ENCODE data around the gene BTF3. TPM values are rescaled to one million over a fixed set of nuclear protein-coding genes. Genes with fewer than 3 reads are reported as not detected.
"Not testable (repeated sequence)": the region's sequence is repeated elsewhere in the genome, so short reads cannot be mapped to it uniquely, and the experiment has no call there.

The BTF3 gene
- total and polyA plus RNA-seq, 8 donors = 353 to 1,033 (median 938) TPM

GRCh38 chr5:73459366-73459765, 38.9 kb upstream of the BTF3 start:
- peaks cover 22 to 67% of the 10 kb centered on the region in 2 donors for H3K27me3 ChIP-seq
- intact Hi-C loops (cut with DNase I) = no loop called here
- no peaks in the 10 kb centered on the region for H3K36me3 ChIP-seq
- no peaks in the 10 kb centered on the region for H3K9me3 ChIP-seq
- no peaks in the 10 kb centered on the region for H3K4me1 ChIP-seq
- TF ChIP-seq CTCF (IDR thresholded peaks at IDR 0.05) = no peak
- ATAC-seq = no peak
- H3K4me3 ChIP-seq = no peak overlapping the region
- DNase-seq = no peak
- H3K27ac ChIP-seq = no peak overlapping the region

- Histone ChIP-seq H3K4me3 (no peak overlapping the region), H3K4me1 (no peaks in the 10 kb centered on the region), H3K36me3 (no peaks in the 10 kb centered on the region), H3K27ac (no peak overlapping the region), H3K27me3 (peaks cover 16 to 59% of the 10 kb centered on the region in 2 donors), H3K9me3 (no peaks in the 10 kb centered on the region)
- DNase-seq (no peak), ATAC-seq (no peak)
- no peak for TF ChIP-seq CTCF (IDR thresholded peaks at IDR 0.05)
- intact Hi-C loops (cut with DNase I) = no loop called here
Observed at GRCh38 chr5:73460133-73460532, 38.1 kb upstream of the BTF3 start.

- H3K9me3 ChIP-seq = no peaks in the 10 kb centered on the region
- peaks cover 0 to 23% of the 10 kb centered on the region in 2 donors for H3K27me3 ChIP-seq
- H3K36me3 ChIP-seq = no peaks in the 10 kb centered on the region
- no peak overlapping the region for H3K4me3 ChIP-seq
- H3K4me1 ChIP-seq = no peaks in the 10 kb centered on the region
- TF ChIP-seq CTCF (IDR thresholded peaks at IDR 0.05) = no peak
- intact Hi-C loops (cut with DNase I) = no loop called here
- ATAC-seq (peak; percentile 61), DNase-seq (peak in 2 of 4 donors; percentile 66 to 84)
- no peak overlapping the region for H3K27ac ChIP-seq
Observed at GRCh38 chr5:73464016-73464745, 34.1 kb upstream of the BTF3 start.

GRCh38 chr5:73468638-73469037, 29.6 kb upstream of the BTF3 start:
- H3K27me3 ChIP-seq; DNase-seq; H3K4me3 ChIP-seq; ATAC-seq; H3K36me3 ChIP-seq; intact Hi-C loops (cut with DNase I); H3K9me3 ChIP-seq; H3K4me1 ChIP-seq; H3K27ac ChIP-seq: not testable (repeated sequence)

GRCh38 chr5:73469878-73470277, 28.4 kb upstream of the BTF3 start:
- intact Hi-C loops (cut with DNase I) = no loop called here
- no peaks in the 10 kb centered on the region for H3K9me3 ChIP-seq
- H3K27me3 ChIP-seq = peaks cover 0 to 4% of the 10 kb centered on the region in 2 donors
- H3K27ac ChIP-seq = no peak overlapping the region
- H3K36me3 ChIP-seq = no peaks in the 10 kb centered on the region
- ATAC-seq (no peak), DNase-seq (no peak)
- no peak overlapping the region for H3K4me3 ChIP-seq
- H3K4me1 ChIP-seq = no peaks in the 10 kb centered on the region
- TF ChIP-seq CTCF (IDR thresholded peaks at IDR 0.05) = no peak

- Histone ChIP-seq H3K36me3 (no peaks in the 10 kb centered on the region), H3K4me3 (no peak overlapping the region), H3K9me3 (no peaks in the 10 kb centered on the region), H3K4me1 (no peaks in the 10 kb centered on the region), H3K27me3 (peaks cover 0 to 4% of the 10 kb centered on the region in 2 donors), H3K27ac (no peak overlapping the region)
- TF ChIP-seq CTCF (IDR thresholded peaks at IDR 0.05) = no peak
- DNase-seq (no peak), ATAC-seq (no peak)
- intact Hi-C loops (cut with DNase I) = no loop called here
Observed at GRCh38 chr5:73471654-73472053, 26.6 kb upstream of the BTF3 start.
